NCI-H82 treated with DMSO at 0.1 percent for 48 hours (cell line): ENCODE data around the gene ACSS1.

Experiments used
- DNase-seq: peaks from one replicate; lab custom pipeline; 2025; ENCODE audit not compliant: unreplicated experiment; lab: John Stamatoyannopoulos, UW

Gene ACSS1

GRCh38 chr20:24995741-24996448 lies 62.0 kb downstream of the ACSS1 start:
- DNase-seq, result no peak

GRCh38 chr20:24994470-24995368 lies 63.2 kb downstream of the ACSS1 start:
- DNase-seq, result peak; percentile 53

- no peak for DNase-seq
Observed at GRCh38 chr20:24994186-24994465, 63.8 kb downstream of the ACSS1 start.

- no peak for DNase-seq
Observed at GRCh38 chr20:24993337-24994185, 64.4 kb downstream of the ACSS1 start.

GRCh38 chr20:24992487-24993205 lies 65.3 kb downstream of the ACSS1 start, which contains the start of gene APMAP:
TSS of gene APMAP (minus strand) at chr20:24992751. CDS start at chr20:24992688, 63 bp downstream.
- peak; percentile 85 for DNase-seq

- no peak for DNase-seq
Observed at GRCh38 chr20:24991897-24992486, 65.9 kb downstream of the ACSS1 start.

GRCh38 chr20:24990810-24991252 lies 67.1 kb downstream of the ACSS1 start:
- DNase-seq, result no peak

- no peak for DNase-seq
Observed at GRCh38 chr20:24989162-24989561, 68.8 kb downstream of the ACSS1 start.

- no peak for DNase-seq
Observed at GRCh38 chr20:24987873-24988835, 69.8 kb downstream of the ACSS1 start.

GRCh38 chr20:24987244-24987643 lies 70.7 kb downstream of the ACSS1 start:
- no peak for DNase-seq

- no peak for DNase-seq
Observed at GRCh38 chr20:24986436-24987015, 71.4 kb downstream of the ACSS1 start.

- no peak for DNase-seq
Observed at GRCh38 chr20:24985802-24986201, 72.1 kb downstream of the ACSS1 start.

- DNase-seq, result no peak
Observed at GRCh38 chr20:24984961-24985640, 72.8 kb downstream of the ACSS1 start.

- DNase-seq, result no peak
Observed at GRCh38 chr20:24983896-24984295, 74.0 kb downstream of the ACSS1 start.

- DNase-seq, result no peak
Observed at GRCh38 chr20:24981790-24982189, 76.1 kb downstream of the ACSS1 start.

GRCh38 chr20:24981282-24981681 lies 76.7 kb downstream of the ACSS1 start:
- DNase-seq, result no peak

- no peak for DNase-seq
Observed at GRCh38 chr20:24980291-24981053, 77.5 kb downstream of the ACSS1 start.
